C1 segment of cervical spinal cord (tissue), 14 donors: ENCODE data around the gene SLIT3.
A peak's percentile ranks its signal among the peaks of the same experiment; 100 is the strongest.
"Not testable (repeated sequence)": the region's sequence is repeated elsewhere in the genome, so short reads cannot be mapped to it uniquely, and the experiment has no call there.

Experiments
- DNase-seq, 14 donors: peaks; one replicate each; lab custom pipeline; 2025; lab: John Stamatoyannopoulos, UW

Gene SLIT3

GRCh38 chr5:169149317-169149716 lies 151.6 kb downstream of the SLIT3 start:
- DNase-seq = no peak

- DNase-seq = no peak
Measured at GRCh38 chr5:169148138-169148740, 152.7 kb downstream of the SLIT3 start.

GRCh38 chr5:169147534-169147933 lies 153.4 kb downstream of the SLIT3 start:
- no peak for DNase-seq

GRCh38 chr5:169146158-169146557 lies 154.8 kb downstream of the SLIT3 start:
- DNase-seq = no peak

GRCh38 chr5:169142264-169142970 lies 158.5 kb downstream of the SLIT3 start:
- DNase-seq = peak in 1 of 14 donors; percentile 70

GRCh38 chr5:169140215-169140614 lies 160.7 kb downstream of the SLIT3 start:
- not testable (repeated sequence) for DNase-seq

GRCh38 chr5:169139480-169140050 lies 161.4 kb downstream of the SLIT3 start:
- DNase-seq = no peak

- peak in 1 of 14 donors; percentile 31 for DNase-seq
Measured at GRCh38 chr5:169133531-169133930, 167.4 kb downstream of the SLIT3 start.

GRCh38 chr5:169132302-169132660 lies 168.7 kb downstream of the SLIT3 start:
- DNase-seq = no peak

- DNase-seq = no peak
Measured at GRCh38 chr5:169131616-169132301, 169.2 kb downstream of the SLIT3 start.

- no peak for DNase-seq
Measured at GRCh38 chr5:169128679-169129078, 172.3 kb downstream of the SLIT3 start.

GRCh38 chr5:169127431-169127830 lies 173.5 kb downstream of the SLIT3 start:
- DNase-seq = no peak

- DNase-seq = no peak
Measured at GRCh38 chr5:169126481-169127021, 174.4 kb downstream of the SLIT3 start.

GRCh38 chr5:169125571-169125970 lies 175.4 kb downstream of the SLIT3 start:
- DNase-seq = no peak

- DNase-seq = no peak
Measured at GRCh38 chr5:169122951-169123350, 178.0 kb downstream of the SLIT3 start.

GRCh38 chr5:169121630-169122420 lies 179.1 kb downstream of the SLIT3 start:
- DNase-seq = no peak

- peak in 1 of 14 donors; percentile 48 for DNase-seq
Measured at GRCh38 chr5:169119288-169120048, 181.5 kb downstream of the SLIT3 start.

- DNase-seq = no peak
Measured at GRCh38 chr5:169116961-169117461, 183.9 kb downstream of the SLIT3 start.

- no peak for DNase-seq
Measured at GRCh38 chr5:169115461-169116124, 185.3 kb downstream of the SLIT3 start.
